Stimulated activated CD4-positive, alpha-beta T cell treated with anti-CD3 and anti-CD28 coated beads, Interleukin-1b, Interleukin-23, amount 100 ng/mL, for 24 hours (primary cell): ENCODE measurements around the gene WRNIP1.

ENCODE experiments used
- DNase-seq, 4 experiments: peaks; one replicate each; pipeline ENCODE4 v3.0.0-alpha.2; 2020; ENCODE audit warnings: low read depth in 4 of 4, low spot score in 1 of 4

Gene WRNIP1

GRCh38 chr6:2765166-2765895 is at the start of gene WRNIP1:
TSS of gene WRNIP1 (plus strand) at chr6:2765393. CDS start at chr6:2765623, 230 bp downstream.
- peak; percentile 81 to 94 (median 88) for DNase-seq

GRCh38 chr6:2715737-2716136 is 49.5 kb upstream of the WRNIP1 start:
- DNase-seq, result no peak

GRCh38 chr6:2716936-2717700 is 48.1 kb upstream of the WRNIP1 start:
- DNase-seq, result no peak

DNA sequence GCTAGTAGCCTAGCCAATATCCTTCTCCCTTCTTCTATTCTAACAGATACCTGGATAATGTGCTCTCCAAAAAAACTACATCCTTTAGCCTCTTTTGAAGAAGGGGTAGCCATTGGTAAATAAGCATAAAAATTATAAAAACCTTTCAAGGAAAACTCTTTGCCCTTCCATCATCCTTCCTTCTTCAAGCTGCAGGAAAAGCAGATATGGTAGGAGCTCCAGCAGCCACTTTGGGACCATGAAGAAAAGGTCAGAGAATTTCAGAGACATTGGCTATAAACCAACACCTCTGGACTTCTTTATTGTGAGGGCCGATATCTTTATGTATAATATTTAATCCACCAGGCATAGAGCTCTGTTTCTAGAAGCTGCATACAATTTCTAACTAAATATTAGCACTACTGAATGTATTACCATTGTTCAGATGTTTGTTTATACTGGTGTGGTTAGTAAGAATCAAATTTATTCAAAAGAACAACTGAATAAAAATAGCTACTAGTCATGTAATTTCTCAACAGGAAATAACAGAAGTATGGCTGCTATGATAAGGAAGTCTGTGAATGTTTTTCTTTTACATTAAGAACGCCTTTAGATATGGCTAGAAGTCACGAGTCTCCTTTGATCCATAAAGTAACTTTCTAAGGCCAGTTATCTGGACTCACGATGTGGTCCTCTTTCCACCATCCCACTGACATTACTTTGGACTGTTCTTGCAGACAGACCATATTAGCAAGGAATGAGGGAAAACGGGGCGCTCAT is 46.7 kb upstream of the WRNIP1 start:
- DNase-seq, result no peak

DNA sequence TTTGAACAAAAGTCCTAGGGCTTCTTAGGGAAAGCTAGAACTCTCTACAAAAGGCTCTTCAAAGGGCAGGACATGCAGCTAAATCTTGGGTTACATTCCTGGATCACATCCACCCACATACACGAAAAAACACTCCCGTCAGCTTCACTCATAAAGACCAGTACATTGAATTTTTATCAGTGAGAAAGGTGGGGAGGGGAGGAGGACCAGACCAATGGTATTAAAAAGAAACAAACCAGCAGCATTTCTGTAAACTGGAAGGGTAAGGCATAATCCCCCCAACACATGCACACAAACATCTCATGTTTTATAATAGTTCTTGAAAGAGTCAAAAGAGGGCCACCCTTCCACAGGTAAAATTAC is 46.1 kb upstream of the WRNIP1 start:
- DNase-seq, result no peak

DNA sequence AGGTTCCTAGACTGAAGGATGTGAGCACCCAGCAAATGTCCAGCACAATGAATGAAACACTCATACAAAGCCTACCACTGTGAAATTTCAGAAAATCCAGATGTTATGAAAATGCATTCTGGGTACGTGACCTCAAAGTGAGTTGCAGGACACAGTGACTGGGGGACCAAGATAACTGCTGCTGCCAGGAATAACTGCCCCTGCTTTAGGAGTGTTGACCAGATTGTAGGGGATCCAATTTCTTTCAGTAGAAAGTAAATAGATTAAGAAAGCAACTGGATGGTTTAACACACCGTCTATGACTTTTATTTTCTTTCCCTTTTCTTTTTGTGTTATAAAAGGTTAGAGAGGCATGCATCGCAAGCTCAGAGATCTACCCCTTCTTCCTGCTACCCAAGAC is 44.0 kb upstream of the WRNIP1 start:
- DNase-seq, result no peak

- no peak for DNase-seq
These were observed 39.7 kb upstream of the WRNIP1 start for GRCh38 chr6:2725364-2725988.

GRCh38 chr6:2725999-2726567 is 39.1 kb upstream of the WRNIP1 start:
- DNase-seq, result no peak

GRCh38 chr6:2729921-2730320 is 35.3 kb upstream of the WRNIP1 start:
- DNase-seq, result no peak

- DNase-seq, result no peak
These were observed 34.7 kb upstream of the WRNIP1 start for GRCh38 chr6:2730353-2731107.

GRCh38 chr6:2731281-2731909 is 33.8 kb upstream of the WRNIP1 start:
- DNase-seq, result no peak

GRCh38 chr6:2732503-2733089 is 32.6 kb upstream of the WRNIP1 start:
- no peak for DNase-seq

GRCh38 chr6:2733324-2733723 is 31.9 kb upstream of the WRNIP1 start:
- peak in 1 of 4 experiments; percentile 15 for DNase-seq

- DNase-seq, result no peak
These were observed 31.3 kb upstream of the WRNIP1 start for GRCh38 chr6:2733736-2734480.

DNA sequence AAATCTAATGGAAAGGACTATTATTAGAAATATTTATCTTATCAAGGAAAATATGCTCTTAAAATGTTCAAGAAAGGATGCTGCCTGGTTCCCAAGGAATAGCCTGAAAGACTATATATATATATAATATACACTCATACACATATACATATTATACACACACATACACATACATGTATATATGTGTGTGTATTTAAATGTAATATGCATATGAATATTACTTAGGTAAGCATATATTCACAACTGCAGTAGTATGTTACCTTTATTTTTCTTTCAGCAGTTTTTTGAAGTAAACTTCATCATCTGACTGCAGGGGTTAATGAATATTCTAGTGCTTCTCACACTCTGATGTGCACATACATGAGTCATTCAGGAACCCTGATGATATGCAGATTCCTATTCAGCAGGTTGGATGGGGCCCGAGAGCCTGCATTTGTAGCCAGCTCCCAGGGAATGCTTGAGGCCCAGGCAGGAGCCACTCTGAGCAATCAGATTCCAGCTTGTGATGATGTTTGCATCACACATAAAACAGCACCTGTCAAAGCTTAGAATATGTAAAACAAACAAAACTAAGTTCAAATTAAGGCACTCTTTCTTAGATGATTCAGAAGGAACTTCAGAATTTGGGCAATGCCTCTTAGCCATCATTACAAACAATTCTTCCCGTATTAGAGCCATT is 30.6 kb upstream of the WRNIP1 start:
- no peak for DNase-seq

GRCh38 chr6:2737885-2738284 is 27.3 kb upstream of the WRNIP1 start:
- DNase-seq, result no peak

- DNase-seq, result peak in 3 of 4 experiments; percentile 8 to 15 (median 12)
These were observed 26.7 kb upstream of the WRNIP1 start for GRCh38 chr6:2738373-2738979.

GRCh38 chr6:2739335-2739734 is 25.9 kb upstream of the WRNIP1 start:
- peak in 1 of 4 experiments; percentile 13 for DNase-seq
